ENCODE data around the gene PIKFYVE.
"Not testable (repeated sequence)": the region's sequence is repeated elsewhere in the genome, so short reads cannot be mapped to it uniquely, and the experiment has no call there.

Gene PIKFYVE

DNA sequence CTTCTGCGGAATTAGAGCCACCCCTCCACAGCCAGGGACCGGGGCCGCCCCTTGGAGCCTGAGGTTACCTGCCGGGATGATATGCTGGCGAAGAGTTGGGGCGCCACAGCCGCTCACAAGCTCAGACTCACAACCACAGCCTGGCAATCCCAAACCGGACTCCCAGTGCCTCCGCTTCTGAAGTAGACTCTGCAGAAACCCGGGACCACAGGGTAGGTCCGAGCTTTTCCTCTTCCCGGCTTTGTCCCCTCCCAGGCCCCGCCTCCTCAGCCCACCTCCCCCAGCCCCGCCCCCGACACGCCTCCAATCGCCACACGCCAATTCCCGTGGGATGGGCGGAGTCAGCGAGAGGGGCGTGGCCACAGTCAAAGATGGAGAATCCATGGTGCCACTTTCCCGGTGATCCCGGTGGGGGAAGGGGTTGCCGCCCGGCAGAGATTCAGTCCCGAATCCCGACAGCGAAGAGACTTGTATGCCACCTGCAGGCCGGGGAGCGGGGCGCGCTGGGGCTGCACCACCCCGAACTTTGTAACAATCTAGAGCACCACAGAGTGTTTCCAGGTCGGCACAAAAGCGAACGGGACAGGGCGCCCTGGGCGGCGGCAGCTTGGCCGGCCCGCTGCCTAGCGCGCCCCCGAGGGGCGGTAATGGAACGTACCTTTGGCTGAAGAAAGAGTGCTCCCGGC is 11.0 kb upstream of the PIKFYVE start, which contains the start of gene IDH1:
Gene IDH1, minus strand, starts transcription at position 201 of the 686 bp plus-strand sequence. CDS start 3,520 bp downstream, outside the sequence.
- DNase-seq: peak; percentile 82 to 89

DNA sequence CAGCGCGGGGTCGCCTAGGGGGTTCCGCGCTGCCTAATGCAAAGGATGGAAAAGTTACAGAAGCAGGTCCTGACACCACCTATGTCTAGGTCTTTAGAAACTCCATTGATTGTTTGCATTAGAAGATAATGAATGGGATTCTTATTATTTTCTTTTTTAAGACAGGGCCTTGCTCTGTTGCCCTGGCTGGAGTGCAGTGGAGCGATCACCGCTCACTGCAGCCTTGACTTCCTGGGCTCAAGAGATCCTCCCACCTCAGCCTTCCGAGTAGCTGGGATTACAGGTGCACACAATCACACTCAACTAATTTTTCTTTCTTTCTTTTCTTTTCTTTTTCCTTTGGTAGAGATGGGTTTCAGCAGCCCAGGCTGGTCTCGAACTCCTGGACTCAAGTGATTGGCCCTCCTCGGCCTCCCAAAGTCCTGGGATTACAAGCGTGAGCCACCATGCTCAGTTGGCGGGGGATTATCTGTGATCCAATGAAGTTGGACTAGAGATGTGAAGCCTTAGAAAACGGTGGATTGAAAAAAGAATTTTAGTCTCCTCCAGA is 10.4 kb upstream of the PIKFYVE start:
- DNase-seq: no peak

DNA sequence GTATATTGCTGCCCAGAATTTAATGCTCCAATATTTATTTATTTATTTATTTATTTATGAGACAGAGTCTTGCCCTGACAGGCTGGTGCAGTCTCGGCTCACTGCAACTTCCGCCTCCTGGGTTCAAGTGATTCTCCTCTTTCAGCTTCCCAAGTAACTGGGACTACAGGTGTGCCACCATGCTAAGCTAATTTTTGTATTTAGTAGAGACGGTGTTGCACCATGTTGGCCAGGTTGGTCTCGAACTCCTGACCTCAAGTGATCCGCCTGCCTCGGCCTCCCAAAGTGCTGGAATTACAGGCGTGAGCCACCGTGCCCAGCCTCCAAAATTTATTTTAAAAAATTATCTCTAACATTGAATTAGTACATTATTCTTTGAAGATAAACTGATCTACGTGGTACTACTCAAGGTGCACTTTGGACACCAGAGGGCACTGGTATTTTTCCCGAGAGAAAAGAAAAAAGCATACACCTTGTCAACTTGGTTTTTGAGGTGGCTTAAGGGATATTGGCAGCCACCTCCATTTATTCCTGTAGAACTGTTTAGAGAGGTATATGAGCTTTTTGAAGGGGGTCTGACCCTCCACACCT is 9.8 kb upstream of the PIKFYVE start:
- peak in 1 of 2 experiments; percentile 5 for DNase-seq

DNA sequence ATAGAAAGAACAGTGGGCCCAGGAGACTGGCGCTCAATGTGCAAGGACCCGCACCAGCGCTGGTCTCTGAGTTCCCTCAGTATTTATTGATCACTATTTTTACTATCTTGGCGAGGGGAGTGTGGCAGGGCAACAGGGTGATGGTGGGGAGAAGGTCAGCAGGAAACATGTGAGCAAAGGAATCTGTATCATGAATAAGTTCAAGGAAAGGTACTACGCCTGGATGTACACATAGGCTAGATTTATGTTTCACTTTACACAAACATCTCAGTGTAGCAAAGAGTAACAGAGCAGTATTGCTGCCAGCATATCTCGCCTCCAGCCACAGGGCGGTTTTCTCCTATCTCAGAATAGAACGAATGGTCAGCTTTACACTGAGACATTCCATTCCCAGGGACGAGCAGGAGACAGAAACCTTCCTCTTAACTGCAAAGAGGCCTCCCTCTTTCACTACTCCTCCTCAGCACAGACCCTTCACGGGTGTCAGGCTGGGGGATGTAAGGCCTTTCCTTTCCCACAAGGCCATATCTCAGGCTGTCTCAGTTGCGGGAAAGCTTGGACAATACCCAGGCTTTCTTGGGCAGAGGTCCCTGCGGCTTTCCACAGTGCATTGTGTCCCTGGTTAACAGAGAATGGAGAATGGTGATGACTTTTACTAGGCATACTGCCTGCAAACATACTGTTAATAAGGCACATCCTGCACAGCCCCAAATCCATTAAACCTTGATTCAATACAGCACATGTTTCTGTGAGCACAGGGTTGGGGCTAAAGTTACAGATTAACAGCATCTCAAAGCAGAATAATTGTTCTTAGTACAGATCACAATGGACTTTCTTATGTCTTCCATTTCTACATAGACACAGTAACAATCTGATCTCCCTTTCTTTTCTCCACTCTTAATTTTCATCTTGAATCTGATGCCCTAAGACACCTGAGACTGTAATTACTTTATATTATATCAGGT is 8.9 kb upstream of the PIKFYVE start:
- not testable (repeated sequence) for DNase-seq

DNA sequence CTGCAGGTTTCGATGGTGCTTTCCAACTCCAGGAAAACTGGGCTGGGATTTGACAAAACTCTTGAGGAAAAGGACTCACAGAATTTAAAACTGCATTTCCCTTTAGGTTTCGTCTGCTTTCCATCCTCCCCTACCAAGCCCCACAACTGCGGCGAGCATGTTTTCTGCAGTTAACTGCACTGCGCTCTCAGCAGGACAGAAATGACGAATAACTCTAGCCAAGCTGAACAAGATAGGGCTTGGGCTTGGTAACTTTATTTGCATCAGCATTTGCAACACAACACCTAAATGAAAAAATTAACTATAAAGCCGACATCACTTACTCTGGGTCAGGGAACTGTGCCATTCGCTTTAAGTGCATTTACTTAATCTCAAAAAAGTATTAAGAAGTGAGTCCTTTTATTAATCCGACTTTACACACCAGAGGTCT is 669 bp upstream of the PIKFYVE start:
- peak in 1 of 2 experiments; percentile 51 for DNase-seq

DNA sequence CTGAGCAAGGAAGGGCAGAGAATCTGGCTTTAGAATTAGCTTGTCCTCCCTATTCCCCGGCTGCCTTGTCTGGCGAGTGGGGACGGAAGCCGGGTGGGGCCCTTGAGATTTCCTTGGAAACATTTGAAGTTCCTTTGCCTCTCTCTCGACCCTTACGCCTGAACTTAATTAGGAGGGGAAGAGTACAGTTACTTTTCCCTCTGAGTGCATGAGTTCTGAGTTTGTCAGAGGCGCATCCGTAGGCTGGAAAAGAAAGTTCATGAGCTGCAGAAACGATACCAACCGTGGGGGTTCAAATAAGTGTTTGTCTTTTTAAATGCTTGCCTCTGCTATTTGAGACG is 468 bp downstream of the PIKFYVE start:
- no peak for DNase-seq

DNA sequence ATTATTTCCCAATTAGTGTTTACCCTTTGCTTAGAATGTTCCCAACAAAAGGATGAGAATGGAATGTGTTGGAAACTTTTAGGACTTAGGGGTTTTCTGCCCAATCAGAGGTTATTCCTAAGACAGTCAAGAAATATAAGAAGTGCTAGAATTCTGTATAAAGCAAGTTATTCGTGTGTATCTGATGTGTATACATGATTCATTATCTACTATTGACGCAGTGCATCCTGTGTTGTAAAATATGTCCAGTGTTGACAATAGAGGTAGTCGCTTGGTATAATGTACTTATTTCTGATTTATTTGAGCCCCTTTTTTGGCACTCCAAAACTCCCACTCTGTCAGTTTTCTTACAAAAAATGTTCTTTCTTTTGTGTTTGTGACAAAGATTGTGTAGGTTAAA is 881 bp downstream of the PIKFYVE start:
- no peak for DNase-seq

DNA sequence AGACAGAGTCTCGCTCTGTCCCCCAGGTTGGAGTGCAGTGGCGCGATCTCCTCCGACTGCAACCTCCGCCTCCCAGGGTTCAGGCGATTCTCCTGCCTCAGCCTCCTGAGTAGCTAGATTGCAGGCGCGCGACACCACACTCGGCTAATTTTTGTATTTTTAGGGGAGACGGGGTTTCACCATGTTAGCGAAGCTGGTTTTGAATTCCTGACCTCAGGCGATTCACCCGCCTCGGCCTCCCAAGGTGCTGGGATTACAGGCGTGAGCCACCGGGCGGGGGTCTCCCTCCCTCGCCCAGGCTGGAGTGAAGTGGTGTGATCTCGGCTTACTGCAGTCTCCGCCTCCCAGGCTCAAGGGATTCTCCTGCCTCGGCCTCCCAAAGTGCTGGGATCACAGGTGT is 1.5 kb downstream of the PIKFYVE start:
- not testable (repeated sequence) for DNase-seq

DNA sequence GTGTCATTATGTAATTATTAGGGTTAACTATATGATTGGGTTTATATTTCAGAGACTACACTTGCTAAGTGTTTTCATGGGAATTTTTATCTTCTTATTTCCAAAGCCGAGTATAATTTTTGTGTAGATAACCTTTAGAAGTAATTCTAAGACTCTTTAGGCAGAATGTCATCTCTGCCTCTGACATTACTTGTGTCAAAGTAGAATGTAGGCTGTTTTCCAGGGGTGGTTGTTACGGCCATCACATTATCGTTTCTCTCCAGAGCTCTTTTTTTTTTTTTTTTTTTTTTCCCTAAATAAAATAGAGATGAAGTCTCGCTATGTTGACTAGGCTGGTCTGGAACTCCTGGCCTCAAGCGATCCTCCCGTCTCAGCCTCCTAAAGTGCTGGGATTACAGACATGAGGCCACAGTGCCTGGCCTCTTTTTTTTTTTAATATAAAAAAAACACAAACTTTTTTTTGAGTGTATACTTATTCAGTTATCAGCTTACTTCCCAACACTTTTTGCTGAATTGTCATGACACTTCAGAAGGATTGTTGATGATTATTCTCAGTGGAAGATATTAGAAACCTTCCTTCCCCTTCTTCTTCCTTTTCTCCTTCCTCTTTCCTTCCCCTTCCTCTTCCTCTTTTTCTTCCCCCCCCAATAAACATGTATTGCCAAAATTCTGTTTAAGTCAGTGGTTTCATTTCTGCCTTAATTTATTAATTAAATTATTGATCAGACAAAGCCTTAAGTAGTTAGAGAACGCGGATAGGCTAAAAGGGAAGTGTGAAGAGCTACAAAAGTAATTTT is 2.3 kb downstream of the PIKFYVE start:
- DNase-seq: no peak

DNA sequence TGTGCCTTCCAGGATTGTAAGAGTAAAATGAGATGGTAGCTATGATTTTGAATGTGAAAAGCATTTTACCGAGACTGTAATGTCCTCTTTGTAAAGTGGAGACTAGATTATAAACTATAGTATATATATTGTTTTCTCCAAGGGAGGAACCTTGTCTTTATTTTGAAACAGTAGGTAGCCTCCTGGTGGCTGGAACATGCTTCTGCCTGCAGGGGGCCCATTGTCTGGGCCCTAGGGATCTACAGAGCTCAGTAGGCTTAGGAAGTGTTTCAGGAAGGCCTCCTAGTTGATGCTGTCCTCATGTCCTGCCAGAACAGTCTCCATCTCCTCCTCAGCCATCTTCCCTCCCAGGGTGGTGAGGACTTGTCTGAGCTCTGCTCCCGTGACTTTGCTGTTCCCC is 3.0 kb downstream of the PIKFYVE start:
- no peak for DNase-seq

DNA sequence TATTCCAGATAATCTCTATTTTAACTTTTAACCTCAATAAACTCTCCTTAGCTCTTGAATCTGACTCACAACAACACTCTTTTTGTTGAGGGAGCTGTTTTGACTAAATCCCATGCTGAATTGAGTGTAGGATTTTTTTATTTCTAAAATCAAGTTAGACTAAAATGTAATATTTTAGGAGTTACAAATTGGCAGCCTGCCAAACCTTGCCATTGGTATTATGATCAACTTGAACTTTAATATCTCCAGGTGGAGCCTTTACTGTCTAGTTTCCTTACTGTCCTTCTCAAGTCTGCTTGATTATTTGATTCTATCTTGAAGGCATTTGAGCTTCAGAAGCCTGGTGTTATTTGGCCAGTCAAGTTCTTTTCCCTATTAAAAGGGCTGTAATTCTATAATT is 8.7 kb downstream of the PIKFYVE start:
- no peak for DNase-seq

DNA sequence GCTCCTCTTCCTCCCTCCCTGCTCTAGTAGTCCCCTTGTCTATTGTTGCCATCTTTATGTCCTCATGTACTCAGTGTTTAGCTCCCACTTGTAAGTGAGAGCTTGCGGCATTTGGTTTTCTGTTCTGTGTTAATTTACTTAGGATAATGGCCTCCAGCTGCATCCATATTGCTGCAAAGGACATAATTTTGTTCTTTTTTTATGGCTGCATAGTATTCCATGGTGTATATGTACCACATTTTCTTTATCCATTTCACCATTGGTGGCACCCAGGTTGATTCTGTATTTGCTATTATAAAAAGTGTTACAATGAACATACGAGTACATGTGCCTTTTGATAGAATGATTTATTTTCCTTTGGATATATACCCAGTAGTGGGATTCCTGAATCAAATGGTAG is 12.5 kb downstream of the PIKFYVE start:
- no peak for DNase-seq

DNA sequence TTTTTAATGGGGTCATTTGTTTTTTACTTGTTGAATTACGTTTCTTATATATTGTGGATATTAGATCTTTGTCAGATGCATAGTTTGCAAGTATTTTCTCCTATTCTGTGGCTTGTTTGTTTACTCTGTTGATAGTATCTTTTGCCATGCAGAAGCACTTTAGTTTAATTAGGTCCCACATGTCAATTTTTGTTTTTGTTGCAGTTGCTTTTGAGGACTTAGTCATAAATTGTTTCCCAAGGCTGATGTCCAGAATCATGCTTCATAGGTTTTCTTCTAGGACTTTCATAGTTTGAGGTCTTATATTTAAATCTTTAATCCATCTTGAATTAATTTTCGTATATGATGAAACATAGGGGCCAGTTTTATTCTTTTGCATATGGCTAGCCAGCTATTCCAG is 13.2 kb downstream of the PIKFYVE start:
- DNase-seq: no peak

DNA sequence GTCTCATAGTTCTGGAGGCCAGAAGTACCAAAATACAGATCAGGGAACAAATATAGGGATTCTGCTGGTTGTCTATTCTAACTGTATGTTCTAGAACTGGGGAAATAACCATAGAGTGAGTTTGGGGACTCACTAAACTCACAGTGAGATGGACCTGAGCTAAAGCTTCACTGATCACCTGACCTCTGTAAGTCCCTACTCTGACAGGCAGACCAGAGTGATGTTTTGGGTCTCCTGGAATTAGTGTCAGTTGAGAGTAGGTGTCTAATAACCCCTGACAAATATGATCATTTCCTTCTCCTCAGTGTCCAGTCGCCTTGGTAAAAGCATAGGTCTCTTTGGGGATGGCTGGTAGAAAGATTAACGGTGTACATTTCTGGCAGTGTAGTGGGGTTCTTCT is 14.2 kb downstream of the PIKFYVE start:
- DNase-seq: no peak

DNA sequence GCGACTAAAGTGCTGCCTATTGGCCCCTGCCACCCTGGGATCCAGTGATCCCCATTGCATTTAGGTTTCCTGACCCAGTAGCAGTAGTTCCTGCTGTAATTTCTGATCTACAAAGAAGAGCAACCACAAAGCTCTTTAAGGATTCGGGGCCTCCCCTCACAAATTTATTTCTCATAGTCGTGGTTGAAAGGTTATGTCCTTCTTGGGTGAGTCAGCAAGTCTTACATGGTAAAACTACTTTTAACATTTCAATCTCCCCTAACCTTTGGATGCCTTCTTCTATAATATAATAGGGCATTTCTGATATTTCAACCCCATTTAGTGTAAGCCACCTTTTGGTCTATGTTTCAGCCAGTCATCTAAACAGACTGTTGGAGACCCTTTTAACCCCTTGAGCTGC is 14.9 kb downstream of the PIKFYVE start:
- DNase-seq: no peak

DNA sequence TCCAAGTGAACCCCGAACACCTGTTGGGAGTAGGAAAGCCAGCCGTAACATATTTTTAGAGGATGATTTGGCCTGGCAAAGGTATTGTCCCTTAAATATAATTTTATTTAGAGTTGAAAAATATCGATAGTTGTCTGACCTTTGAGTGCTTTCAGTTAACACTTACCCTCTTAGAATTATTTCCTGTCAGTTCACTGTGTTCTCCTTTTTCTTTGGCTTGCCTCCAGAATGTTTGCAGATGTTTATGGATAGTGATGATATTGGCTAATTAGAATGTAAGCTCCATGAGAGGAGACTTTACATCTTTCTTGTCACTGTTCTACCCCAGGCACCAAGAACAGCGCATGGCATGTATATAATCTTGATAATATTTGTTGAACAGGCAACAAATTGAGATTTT is 19.8 kb downstream of the PIKFYVE start:
- DNase-seq: no peak

DNA sequence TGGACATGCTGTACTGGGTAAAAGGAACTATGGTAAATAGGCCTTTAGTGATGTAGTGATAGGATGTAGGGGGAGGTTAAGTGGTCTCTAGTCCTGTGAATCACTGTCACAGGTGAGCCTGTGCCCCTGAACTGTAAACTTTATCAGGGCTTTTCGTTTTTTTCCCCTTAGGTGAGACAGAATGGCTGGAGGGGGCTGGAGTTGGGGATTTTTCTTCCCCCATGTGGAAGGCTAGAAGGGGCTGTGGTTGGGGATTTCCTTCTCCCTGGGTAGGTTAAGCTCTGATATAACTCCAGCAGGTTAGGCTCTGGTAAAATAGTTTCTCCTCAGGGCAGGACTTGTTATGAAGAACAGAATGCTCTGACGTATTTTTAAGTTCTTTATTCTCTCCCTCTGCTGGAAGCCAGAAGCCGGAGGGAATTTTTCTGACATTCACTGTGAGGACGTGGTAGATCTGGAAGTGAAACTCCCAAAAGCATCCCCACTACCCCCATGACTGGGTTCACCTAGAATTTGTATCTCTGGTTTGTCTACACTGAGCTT is 28.5 kb downstream of the PIKFYVE start:
- DNase-seq: no peak

DNA sequence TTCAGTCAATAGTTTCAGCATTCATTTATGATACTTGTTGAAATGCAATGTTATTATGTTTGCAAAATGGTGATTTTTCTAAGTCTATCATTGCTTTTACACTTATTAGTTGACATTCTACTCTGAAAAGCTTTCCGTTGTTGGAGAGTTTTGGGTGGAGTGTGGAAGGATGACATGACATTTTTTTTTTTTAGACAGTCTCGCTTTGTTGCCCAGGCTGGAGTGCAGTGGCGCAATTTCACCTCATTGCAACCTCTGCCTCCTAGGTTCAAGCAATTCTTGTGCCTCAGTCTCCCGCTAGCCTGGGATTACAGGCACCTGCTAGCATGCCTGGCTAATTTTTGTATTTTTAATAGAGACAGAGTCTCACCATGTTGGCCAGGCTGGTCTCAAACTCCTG is 29.8 kb downstream of the PIKFYVE start:
- DNase-seq: no peak

DNA sequence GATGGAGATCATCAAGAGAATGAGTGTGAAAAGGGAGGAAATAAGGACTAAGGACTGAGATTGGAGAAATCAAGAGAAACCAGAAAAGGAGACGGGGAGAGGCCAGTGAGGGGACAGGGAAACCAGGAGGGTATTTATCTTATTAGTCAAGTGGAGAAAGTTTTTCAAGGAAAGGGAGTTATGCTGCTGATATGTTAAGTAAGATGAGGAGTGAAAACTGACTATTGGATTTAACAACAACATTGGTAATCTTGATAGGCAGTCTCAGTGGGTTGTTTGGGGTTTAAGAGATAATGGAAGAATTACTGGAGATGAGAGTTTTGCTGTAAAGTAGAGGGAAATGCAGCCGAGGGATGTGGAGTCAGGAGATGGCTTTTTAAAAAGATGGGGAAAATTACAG is 30.6 kb downstream of the PIKFYVE start:
- no peak for DNase-seq

DNA sequence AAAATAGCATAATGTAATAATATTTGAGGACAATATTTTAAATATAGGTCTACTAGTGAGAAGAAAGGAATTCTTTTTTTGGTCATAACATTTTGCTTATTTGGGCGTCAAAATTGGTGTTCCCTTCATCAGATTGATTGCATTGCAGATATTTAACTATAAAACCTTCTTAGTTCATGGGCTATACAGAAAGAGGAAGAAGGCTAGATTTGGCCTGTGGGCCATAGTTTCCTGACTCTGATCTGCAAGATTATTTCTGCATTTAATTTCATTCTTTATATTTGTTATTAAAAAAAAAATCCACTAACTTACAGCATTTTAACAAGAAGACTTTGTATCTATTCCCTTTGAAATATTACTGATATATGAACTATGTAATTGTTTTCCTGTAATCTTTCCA is 31.9 kb downstream of the PIKFYVE start:
- no peak for DNase-seq

DNA sequence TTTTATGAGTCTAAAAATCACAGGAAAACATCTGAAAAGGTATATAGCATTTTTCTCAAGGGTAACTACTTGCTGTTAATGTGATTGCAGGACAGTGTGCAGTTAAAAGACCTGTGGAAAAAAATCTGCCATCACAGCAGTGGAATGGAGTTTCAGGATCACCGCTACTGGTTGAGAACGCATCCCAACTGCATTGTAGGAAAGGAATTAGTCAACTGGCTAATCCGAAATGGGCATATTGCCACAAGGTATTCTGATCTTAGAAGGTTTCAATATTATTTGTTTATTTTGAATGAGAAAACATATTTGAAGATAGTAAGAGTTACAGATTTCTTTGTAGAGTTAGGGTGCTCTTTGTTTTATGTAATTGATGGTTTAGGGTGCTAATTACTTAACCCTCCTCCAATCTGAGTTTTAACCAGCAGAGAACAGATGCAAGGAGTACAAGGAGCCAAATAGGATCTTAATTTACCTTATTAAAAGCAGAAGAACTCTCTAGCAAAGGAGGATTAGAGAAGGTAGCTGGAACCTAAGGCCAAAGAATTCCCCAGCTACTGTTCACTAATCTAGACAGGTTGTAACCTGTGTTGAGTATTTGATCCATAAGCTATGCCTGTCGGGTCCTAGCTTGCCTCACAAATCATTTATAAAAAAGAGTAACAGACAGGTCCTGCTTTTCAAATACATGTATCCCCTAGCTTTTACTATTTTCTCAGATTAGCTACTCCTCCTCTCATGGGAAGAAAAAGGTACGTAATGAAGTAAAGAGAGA is 35.0 kb downstream of the PIKFYVE start:
- DNase-seq: no peak

DNA sequence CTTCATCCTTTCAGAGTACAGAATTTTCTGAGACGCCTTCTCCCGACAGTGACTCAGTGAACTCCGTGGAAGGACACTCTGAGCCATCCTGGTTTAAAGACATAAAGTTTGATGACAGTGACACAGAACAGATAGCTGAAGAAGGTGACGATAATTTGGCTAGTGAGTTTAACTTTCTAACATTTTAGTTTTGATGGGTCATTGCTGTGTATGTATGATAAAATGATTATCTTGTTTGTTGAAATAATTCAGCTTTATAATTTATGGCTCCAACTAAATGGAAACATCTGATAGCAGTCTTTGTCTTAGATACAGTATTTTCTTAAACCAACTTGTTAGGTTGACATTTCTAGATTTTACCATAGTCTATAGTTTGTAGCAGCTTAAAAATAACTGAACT is 38.1 kb downstream of the PIKFYVE start:
- no peak for DNase-seq
